ENCODE data around the gene AHRR.
"Not testable (repeated sequence)": the region's sequence is repeated elsewhere in the genome, so short reads cannot be mapped to it uniquely, and the experiment has no call there.

The AHRR gene

DNA sequence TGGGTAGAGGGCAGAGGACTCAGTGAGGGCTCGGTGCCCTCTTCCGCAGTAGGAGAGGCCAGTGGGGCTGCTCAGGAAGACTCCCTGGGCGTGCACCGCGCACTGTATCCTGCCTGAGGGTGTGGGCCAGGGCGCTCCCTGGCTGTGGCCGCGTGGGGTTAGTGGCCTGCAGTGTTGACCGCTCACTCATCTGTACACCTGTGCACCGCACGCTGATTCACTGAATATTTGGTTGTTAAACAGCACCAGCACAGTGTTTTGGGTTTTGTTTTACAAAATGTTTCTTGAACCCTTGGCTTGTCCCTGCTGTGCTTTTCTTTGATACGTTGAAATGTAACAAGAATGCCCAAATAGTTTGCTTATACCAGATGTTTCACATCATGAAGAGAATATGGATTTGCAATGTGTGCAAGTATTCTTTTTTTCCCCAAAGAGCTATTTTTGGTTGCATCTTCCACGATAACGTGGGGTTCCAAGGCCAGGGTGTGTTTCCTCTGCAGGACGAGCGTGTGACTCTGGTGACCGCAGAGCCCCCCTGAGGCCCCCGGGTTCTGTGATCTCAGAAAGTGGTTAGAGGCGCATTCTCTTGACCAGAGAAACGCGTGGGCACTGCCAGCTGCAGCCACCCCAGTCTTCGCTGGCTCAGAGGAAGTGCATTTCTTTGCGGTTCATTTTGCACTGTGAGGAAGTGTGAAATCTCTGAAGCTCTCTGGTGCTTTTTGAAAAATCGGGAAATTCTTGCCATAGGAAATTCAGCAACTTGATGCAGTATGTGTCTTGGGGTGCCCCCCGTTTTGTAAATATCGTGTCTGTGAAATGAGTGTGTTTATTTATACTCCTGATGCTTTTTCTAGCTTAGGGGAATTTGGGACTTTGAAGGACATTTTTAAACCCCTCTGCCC lies 46.9 kb downstream of the AHRR start:
- DNase-seq (ENCODE audit: low spot score): no peak

DNA sequence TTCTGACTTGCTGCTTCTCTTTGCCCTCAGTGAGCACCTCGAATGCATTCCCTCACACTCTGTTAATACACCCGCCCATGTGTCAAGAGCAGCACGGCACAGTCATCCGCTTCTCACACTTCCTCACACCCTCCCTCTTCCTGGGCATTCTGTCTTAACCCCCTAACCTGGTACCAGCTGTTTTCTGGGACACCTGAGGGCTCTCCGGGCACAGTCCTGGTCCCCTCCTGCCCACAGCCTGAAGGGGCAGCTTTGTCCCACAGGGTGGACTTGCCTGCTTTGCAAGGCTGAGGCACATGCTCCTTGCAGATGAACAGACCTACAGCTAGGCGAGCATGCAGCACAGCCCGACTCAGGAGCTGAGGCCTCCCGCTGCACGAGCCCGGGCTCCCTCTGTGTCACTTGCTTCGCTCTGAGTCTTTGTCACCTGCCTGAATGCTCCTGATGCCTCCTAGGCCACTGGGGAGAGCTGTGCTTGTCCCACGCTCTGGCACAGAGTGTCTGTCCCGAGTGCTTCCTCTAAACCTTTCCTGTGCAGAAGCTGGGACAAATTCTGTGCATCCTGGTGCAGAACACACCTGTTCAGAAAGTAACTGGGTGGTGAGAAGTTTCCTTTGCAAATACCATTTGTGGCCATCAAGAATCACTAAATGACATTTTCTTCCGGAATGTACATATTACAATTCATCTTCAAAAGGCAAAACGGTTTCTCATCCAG lies 47.8 kb downstream of the AHRR start:
- no peak for DNase-seq (ENCODE audit: low spot score)

DNA sequence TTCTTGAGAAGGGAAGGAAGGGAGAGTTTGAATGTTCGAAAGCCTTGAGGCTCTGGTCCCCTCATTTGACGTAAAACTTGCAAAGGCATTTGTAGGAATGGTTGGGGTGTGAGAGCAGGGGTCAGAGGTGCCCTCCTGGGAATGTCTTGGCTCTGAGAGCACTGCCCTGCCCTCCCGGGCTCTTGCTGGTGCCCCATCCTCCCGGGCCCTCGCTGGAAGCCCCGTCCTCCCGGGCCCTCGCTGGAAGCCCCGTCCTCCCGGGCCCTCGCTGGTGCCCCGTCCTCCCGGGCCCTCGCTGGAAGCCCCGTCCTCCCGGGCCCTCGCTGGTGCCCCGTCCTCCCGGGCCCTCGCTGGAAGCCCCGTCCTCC lies 48.3 kb downstream of the AHRR start:
- not testable (repeated sequence) for DNase-seq (ENCODE audit: low spot score)

DNA sequence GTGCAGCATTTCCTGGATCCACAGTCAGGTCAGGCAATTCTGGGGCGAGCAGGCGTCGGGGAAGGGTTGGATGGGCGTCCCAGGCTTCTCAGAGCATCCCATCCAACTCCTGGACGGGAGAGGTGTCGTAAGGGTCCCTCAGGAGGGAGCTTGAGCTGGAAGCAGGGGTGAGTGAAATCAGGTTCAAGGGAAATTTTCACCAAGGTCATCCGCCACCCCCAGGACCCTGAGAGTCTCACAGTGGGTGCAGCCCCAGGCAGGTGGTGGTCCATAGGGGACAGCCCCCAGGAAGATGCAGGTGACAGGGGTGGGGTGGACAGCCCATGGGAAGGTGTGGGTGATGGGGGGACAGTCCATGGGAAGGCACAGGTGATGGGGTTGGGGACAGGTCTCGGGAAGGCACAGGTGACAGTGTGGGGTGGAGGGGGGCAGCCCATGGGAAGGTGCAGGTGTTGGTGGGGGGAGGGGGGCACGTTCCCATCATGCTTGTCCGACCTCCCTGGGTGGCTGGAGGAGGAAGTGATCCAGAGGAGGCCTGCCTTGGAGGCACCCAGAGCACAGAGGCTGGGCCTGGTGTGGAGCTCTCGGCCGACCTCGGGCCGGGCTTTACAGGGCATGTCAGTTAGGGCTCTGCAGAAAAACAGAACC lies 48.9 kb downstream of the AHRR start:
- no peak for DNase-seq (ENCODE audit: low spot score)

DNA sequence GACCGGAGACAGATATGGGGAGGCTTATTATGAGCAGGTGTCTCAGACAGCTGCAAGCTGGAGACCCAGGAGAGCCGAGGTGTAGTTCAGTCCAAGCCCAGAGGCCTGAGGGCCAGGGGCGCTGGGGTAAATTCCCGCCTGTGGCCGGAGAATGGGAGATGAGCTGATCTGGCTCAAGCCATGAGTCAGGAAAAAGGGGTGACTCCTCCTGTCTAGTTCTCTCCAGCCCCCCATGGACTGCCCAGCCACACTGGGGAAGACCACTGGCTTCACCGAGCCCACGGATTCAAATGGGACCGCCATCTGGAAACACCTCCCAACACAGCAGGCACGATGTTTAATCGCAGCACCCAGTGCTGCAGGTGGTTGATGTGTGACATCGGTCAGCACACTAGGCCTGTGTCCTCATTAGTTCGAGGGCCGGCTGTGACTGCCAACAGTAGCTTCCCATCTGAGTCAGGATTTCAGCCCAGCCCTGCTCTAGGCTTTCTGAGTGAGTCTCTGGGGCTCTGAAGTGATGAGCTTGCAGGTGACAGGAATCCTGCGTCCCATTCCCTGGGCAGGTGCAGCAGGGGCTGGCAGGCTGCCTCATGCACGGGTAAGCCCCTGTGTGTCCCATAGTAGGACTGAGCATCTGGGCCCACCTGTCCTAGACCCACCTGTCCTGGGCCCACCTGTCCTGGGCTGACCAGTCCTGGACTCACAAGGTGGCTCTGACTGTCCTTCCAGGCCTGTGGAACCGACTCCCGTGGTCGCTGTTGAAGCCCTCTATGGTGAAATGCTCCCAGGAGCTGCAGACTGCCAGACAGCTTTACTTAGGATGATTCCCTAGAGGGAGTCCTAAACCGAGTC lies 49.7 kb downstream of the AHRR start:
- DNase-seq (ENCODE audit: low spot score): no peak

DNA sequence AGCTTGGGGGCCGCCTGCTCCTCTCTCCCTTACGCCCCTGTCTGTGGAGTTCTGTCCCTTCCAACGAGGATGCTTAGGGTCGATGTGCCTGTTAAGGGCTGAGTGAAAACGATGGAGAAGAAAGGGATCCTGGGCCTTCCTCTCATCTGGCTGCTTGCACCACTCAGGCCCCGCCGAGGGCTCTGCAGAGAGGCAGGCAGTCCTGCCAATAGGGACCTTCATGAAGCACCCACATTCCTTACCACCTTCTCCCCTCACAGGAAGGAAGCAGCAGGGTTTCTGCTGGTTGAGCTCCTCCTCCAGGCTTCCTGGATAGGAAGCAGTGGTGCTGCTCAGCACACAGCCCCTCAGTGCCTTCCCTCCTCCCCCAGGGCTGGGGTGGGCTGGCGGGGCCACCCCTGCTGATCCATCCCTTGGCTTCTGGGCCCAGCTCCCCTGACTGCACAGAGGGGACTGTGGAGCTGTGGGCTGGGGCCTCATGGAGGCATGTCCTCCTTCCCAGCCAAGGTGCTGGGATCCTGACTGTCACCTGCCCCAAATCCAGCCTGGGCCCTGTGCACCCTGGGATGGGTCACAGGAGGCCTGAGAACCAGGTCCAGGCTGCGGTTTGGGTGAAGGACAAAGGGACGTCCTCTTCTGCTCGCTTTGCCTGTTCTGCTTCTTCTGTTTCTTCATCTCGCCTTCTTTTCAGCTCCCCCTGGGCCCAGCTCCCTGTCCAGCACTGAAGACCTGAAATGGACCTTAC lies 50.5 kb downstream of the AHRR start:
- DNase-seq (ENCODE audit: low spot score): no peak

DNA sequence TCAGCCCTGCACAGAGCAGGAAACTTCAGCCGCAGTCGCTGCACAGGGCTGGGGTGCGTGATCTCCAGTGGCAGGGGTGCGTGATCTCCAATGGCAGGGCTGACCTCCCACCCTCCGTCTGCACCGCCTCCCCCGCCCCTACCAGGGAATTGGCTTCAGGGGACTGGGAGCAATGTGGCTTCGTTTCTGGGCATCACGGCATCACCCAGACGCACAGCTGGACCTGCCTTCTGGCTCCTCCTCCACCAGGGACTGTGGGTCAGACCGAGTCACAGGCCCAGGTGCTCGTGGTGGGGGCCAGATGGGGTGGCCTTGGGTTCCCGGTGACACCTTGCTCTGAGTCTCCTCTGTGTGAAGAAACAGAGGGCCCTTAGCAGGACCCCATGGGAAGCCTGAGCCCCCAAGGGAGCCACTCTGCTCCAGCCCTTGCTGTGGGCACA lies 51.1 kb downstream of the AHRR start:
- no peak for DNase-seq (ENCODE audit: low spot score)

DNA sequence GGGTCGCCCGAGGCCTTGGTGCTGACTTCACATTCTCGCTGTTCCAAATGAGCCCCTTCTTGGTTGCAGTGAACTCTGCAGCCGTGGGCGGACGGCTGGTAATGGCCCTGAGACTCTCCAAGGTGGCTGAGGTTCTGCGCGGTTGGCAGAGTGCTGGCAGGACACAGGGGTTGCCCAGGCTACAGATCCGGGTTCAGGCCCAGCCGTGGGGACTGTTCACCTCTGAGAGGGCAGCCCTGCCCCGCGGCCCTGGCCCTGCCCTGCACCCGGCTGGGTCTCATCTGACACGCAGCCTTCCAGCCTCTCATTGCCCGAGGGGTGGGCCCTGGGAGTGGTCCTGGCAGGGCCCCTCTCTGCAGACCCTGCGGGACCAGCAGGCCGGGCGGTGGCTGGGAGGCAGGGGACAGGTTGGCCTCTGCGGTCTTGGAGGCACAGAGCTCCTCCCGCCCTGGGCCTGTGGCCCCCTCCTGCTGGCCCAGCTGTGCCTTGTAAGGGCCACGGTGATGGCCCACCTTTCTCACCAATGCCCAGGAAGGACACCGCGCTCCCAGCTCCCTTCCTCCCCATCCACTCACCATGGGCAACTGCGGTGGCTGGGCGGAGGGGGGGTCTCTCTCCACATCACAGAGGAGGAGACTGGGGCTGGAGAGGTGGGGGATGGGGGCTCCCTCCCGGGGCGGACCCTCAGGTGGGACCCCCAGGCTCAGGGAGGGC lies 51.6 kb downstream of the AHRR start:
- no peak for DNase-seq (ENCODE audit: low spot score)

DNA sequence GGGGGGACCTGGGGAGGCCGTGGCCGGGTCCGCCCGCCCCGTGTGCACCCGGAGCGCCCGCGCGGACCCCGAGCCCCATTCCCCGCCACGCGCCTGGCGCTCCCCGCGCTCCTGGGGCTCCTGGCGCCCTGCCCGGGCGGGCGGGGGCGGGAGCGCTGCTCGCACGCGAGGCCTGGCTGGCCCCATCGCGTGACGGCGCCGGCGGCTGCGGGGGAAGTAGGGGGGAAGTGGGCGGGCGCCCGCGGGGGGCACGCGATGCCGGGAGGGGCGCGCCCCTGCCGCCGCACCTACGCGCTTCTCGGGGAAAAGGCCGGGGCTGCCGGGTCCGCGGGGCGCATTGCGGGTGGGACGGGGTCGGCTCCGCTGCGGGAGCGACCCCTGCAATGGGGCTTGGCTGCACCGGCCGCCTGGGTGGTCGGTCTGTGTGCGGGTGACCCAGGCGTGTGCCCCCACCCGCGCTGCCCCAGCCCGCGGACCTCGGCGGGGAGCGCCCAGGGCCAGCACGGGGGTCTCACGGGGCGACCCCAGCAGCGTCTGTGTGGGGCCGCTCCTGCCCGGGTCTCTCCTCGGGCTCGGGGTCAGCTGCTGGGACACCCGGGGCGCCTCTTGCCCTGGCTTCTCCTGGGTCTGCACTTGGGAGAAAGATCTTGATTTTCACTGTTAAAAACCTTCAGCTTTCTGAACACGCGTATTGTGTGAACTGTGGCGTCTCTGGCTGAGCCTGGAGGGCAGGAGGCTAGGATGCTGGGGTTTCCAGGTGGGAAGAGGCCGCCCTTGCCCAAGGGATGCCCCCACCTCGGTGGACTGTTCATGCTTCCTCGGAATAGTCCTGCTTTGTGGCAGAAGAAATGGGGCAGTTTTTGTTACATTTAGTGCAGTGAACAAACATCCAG lies 52.4 kb downstream of the AHRR start:
- peak; percentile 92 for DNase-seq (ENCODE audit: low spot score)

DNA sequence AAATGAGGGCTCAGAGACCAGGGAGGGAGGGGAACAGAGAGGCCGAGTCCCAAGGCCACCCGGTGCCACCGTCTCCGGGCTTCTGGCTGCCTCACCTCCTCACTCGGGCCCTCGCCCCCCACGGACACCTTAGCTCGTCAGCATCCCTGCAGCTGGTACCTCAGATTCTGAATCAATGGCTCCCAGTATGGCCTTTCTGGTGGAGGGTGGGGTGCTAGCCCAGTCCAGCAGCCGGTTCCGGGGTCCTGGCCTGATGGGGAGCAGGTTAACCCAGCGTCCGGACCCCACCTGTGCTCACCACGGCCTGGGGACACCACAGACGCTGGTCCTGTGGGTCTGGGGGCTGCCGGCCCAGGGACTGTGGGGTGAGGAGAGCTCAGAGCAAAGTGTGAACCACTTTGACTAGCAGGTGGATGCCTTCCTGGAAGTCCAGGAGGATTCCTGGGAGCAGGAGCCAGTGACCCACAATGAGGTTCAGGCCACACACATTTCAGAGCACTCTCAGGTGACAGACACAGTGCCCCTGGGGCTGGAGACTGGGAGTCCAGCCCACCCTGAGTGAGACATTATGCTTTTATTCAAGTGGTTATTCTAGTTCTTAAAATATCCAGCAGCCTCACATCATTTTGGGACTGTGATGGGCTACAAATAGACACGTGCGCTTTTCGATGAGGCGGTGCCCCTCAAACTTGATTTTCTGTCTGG lies 53.3 kb downstream of the AHRR start:
- DNase-seq (ENCODE audit: low spot score): no peak

DNA sequence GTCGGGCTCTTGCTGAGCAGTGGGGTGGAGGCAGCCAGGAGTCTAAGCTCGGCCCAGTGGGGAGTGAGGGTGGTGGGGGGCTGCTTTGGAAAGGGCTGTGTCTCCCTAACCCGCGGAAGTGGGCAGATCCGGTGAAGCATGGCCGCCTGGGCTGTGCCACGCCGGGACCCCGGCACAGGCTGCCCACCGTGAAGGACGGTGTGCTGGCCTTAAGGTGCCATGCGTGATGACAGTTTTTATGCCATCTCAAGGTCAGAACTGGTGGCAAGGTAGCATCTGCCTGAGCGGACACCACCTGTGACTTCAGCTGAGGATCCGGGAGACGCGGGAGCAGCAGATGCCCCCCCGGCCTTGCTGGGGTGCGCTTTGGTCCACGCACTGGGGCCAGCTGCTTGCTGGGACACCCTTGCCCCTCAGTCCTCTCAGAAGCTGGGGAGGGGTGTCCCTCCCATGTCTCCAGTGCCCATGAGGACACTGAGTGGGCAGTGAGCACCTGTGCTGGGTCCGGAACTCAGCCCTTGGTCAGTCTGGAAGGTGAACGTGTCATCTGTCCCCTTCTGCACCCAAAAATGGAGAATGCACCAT lies 53.9 kb downstream of the AHRR start:
- no peak for DNase-seq (ENCODE audit: low spot score)

DNA sequence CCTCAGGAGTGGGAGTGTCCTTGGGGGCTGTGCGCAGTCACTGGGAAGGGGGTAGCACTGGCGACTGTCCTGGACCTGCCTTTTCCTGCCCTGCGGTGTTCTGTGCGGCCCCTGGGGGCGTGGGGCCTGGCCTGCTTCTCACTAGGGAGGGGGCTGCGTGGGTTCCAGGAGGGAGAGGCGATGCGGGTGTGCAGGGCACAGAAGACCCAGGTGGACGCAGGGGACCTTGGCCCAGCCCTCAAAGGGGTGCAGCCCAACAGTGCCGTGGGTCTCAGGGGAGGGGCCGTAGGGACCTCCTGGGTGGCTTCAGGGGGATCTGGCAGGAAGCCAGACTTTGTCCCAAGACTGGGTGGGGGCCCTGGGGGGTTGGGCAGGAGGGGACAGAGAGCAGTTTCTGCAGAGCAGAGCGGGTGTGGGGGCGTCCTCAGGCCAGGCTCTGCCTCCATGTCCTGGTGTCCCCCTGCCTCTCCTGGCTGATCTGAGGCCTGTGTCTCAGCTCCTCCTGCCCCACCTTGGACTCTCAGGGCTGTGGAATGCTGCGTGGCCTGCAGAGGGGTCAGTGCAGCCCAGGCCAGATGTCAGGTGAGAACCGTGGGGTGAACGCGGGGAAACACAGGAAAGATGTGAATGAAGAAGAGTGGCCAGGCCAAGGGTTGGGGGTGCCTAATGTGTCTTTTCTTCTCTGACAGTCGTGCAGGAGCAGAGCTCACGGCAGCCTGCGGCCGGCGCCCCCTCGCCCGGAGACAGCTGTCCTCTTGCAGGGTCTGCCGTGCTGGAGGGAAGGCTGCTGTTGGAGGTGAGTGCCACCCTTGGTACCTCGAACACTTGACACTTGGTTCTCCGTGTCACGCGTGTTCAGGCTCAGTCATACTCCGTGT lies 54.6 kb downstream of the AHRR start:
- DNase-seq (ENCODE audit: low spot score): no peak

DNA sequence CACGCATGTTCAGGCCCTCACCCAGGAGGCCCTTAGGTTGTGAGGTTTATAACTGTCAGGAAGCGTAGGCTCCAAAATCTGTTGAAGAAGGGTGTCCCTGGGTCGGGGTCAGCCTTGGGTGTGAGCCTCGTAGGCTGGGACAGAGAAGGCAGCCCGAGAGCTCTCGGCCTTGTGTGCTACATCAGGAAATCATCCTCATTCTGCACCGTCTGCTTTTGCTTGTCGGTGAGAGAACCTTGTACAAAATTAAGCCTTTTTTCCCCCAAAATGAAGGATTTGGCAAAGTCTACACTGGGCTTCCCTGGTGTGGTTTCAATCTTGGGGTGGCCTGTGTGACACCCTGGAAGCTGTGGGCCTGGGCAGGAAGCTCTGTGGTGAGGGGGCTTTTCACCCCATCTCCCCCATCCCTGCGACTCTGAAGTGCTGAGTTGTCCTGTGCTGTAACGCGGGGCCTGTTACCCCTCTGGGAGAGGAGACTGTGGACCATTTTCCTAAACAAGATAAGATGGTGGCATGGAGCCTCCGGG lies 55.3 kb downstream of the AHRR start:
- DNase-seq (ENCODE audit: low spot score): no peak

DNA sequence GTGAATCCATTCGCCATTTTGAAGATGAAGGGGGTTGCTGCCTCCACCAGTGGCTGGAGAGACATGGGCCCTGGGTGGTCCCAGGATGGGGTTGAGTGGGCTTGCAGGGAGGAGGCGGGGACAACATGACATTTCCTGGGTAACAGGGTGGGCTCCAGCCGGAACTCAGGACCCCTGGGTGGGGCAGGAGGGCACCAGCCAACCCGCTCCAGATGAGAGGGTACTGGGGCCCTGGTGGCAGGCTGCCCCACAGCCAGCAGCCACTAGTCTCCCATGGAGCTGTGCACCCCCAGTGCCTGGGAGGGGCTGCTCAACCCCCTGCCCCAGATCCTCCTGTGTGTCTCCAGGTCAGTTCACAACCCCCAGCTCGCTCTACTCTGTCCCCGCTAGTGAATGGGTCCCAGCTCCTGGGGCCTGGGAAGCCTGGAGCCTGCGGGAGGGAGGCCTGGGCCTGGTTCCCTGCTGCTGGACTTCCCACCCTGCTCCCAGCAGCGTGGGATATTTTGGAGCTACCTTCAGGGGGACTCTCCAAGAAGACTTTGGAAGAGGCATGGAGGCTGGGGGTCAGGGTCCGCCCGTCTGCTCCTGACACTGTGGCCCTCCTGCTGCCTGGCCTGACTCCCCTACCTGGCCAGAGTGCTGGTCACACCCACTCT lies 55.9 kb downstream of the AHRR start:
- DNase-seq (ENCODE audit: low spot score): no peak

DNA sequence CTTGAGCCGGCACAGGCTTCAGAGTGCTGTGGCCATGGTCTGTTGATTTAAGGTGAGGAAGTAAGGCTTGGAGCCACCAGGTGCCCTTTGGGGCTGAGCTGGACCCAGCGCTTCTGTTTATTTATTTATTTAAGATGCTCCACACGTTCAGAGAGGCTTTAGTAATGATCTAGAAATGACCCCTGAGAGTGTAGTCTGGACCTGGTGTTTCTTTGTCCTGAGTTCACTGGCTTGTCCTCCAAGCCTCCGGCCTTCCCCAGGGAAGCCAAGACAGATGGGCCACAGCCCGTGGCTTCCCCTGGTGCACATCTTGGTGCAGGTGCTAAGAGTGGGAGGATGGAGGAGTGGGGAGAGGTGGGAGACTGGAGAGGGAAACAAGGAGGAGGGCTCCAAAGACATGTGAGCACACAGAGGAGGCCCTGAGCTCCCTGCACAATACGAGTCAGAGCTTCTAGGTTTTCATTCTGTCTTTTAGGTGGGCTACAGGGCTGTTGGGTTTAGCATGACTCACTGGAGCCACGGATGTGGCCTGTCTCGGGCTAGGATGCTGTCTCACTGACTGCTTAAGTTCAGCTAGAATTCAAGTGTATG lies 56.9 kb downstream of the AHRR start:
- no peak for DNase-seq (ENCODE audit: low spot score)
